OCI-LY7 (cell line): ENCODE data around the gene LAMA3. TPM values are rescaled to one million over a fixed set of nuclear protein-coding genes. Genes with fewer than 3 reads are reported as not detected.

Experiments used
- BruUV-seq: library from RNA; stranded (reverse); fragments of 400-500 nt; replicated peaks from 2 replicates; lab custom pipeline; 2021; lab: Mats Ljungman, UMichigan
- CTCF ChIA-PET: fragments of 300-600 bp; sonication (Branson Sonifier 250); formaldehyde crosslinking; loops from one replicate; lab custom pipeline; 2022; ENCODE audit warnings: antibody characterized with exemption; ENCODE audit not compliant: unreplicated experiment; lab: Charles Lee
- POLR2A ChIA-PET: fragments of 300-600 bp; sonication (Branson Sonifier 250); formaldehyde crosslinking; loops from one replicate; lab custom pipeline; 2022; ENCODE audit warnings: antibody characterized with exemption; lab: Charles Lee
- DNase-seq: peaks from one replicate; pipeline ENCODE4 v3.0.0-alpha.2; 2015; ENCODE audit warnings: low spot score
- H2AFZ ChIP-seq: fragments of 200-600 bp; sonication (generic), shearing (Covaris generic); 2 replicates; pipeline ENCODE4 v1.6.1; 2014; ENCODE audit warnings: mild to moderate bottlenecking, antibody characterized with exemption, low read length, moderate library complexity
- H3K27ac ChIP-seq: fragments of 200-600 bp; sonication (generic); 2 replicates; pipeline ENCODE4 v1.5.1; 2014; ENCODE audit warnings: mixed run types, low read depth, mild to moderate bottlenecking, moderate library complexity, low read length, inconsistent platforms; ENCODE audit not compliant: poor library complexity, severe bottlenecking
- H3K36me3 ChIP-seq: fragments of 200-600 bp; sonication (generic); 2 replicates; pipeline ENCODE4 v1.6.1; 2014; ENCODE audit warnings: mild to moderate bottlenecking, antibody characterized with exemption, low read length, moderate library complexity, mixed read lengths; ENCODE audit not compliant: insufficient read depth
- H3K4me1 ChIP-seq: fragments of 200-600 bp; sonication (generic); 2 replicates; pipeline ENCODE4 v1.5.1; 2014; ENCODE audit warnings: mild to moderate bottlenecking, low read length; ENCODE audit not compliant: insufficient read depth, poor library complexity, severe bottlenecking
- H3K4me2 ChIP-seq: fragments of 200-600 bp; sonication (generic); 2 replicates; pipeline ENCODE4 v1.6.1; 2014; ENCODE audit warnings: mild to moderate bottlenecking, low read length
- H3K4me3 ChIP-seq: fragments of 200-600 bp; sonication (generic); 2 replicates; pipeline ENCODE4 v1.5.1; 2014; ENCODE audit warnings: mild to moderate bottlenecking, low read depth, low read length; ENCODE audit not compliant: poor library complexity, severe bottlenecking
- H3K79me2 ChIP-seq: fragments of 200-600 bp; sonication (generic); 2 replicates; pipeline ENCODE4 v1.6.1; 2016; ENCODE audit warnings: low read depth, mild to moderate bottlenecking, low read length, moderate library complexity, mixed read lengths; ENCODE audit not compliant: insufficient read depth
- H3K9me2 ChIP-seq: fragments of 200-600 bp; sonication (generic); 2 replicates; pipeline ENCODE4 v1.6.1; 2016; ENCODE audit warnings: mild to moderate bottlenecking, low read length, mixed read lengths; ENCODE audit not compliant: insufficient read depth
- H3K9me3 ChIP-seq: fragments of 200-600 bp; sonication (generic); 2 replicates; pipeline ENCODE4 v1.6.1; 2014; ENCODE audit warnings: mild to moderate bottlenecking, mixed run types, low read length, mixed read lengths
- H4K20me1 ChIP-seq: fragments of 200-600 bp; sonication (generic); 2 replicates; pipeline ENCODE4 v1.6.1; 2014; ENCODE audit warnings: mild to moderate bottlenecking, antibody characterized with exemption, low read length, moderate library complexity, mixed read lengths; ENCODE audit not compliant: insufficient read depth
- CTCF ChIP-seq: fragments of 200-600 bp; sonication (generic); conservative IDR thresholded peaks from 2 replicates; pipeline ENCODE4 v1.5.1; 2014; ENCODE audit warnings: mild to moderate bottlenecking, antibody characterized with exemption, low read length, moderate library complexity, mixed read lengths
- EZH2phosphoT487 ChIP-seq: fragments of 200-600 bp; sonication (generic); IDR thresholded peaks from 2 replicates; pipeline ENCODE4 v1.6.1; 2018; ENCODE audit warnings: low read depth, borderline replicate concordance, mild to moderate bottlenecking, mixed run types, antibody characterized with exemption, low read length, moderate library complexity, mixed read lengths
- intact Hi-C: fragments of 100-400 bp; cut with micrococcal nuclease; formaldehyde crosslinking; loops from one replicate; pipeline ENCODE4 v1.10.0; 2022; ENCODE audit not compliant: unreplicated experiment
- total RNA-seq, 2 experiments: library from RNA; depleted of rRNA in 1 of 2; stranded (reverse); fragments of >200 nt in 1 of 2; shearing (Covaris generic) in 1 of 2; gene quantifications; 2 replicates each; pipeline ENCODE4 v1.2.3, GENCODE V29; 2014 to 2022

The LAMA3 gene
- total RNA-seq, 2 experiments from 2014 or later = 0.16 to 1.6 TPM

GRCh38 chr18:23835091-23835490, 145.8 kb downstream of the LAMA3 start:
- H3K4me1 ChIP-seq = peaks cover 13% of the 10 kb centered on the region
- TF ChIP-seq EZH2phosphoT487 = no peak
- no peaks in the 10 kb centered on the region for H3K79me2 ChIP-seq
- H3K4me3 ChIP-seq = no peak overlapping the region
- no peaks in the 10 kb centered on the region for H3K36me3 ChIP-seq
- 0 out of 2 replicates have a peak overlapping the region, but pooled peaks have one; percentile 6 for H2AFZ ChIP-seq
- DNase-seq = no peak
- ChIA-PET CTCF (no interaction called here), POLR2A (no interaction called here)
- no peaks in the 10 kb centered on the region for H3K9me2 ChIP-seq
- H3K9me3 ChIP-seq = no peaks in the 10 kb centered on the region
- no peak overlapping the region for H3K27ac ChIP-seq
- H3K4me2 ChIP-seq = no peak overlapping the region
- no peaks in the 10 kb centered on the region for H4K20me1 ChIP-seq
- no TSS peak for BruUV-seq
- intact Hi-C loops = no loop called here

GRCh38 chr18:23835506-23835905, 146.3 kb downstream of the LAMA3 start:
- H3K4me3 ChIP-seq = no peak overlapping the region
- POLR2A ChIA-PET = no interaction called here

GRCh38 chr18:23837591-23837990, 148.3 kb downstream of the LAMA3 start:
- TF ChIP-seq EZH2phosphoT487 (no peak), CTCF (no peak)

More at GRCh38 chr18:23835506-23835905, 146.3 kb downstream of the LAMA3 start:
- Histone ChIP-seq H3K27ac (no peak overlapping the region), H3K9me2 (no peaks in the 10 kb centered on the region), H3K36me3 (no peaks in the 10 kb centered on the region), H3K4me2 (no peak overlapping the region), H3K9me3 (no peaks in the 10 kb centered on the region), H3K79me2 (no peaks in the 10 kb centered on the region), H3K4me1 (peaks cover 13% of the 10 kb centered on the region), H4K20me1 (no peaks in the 10 kb centered on the region), H2AFZ (0 out of 2 replicates have a peak overlapping the region, but pooled peaks have one; percentile 6)
- CTCF ChIA-PET = no interaction called here
- DNase-seq = no peak
- intact Hi-C loops = no loop called here
- TF ChIP-seq CTCF (no peak), EZH2phosphoT487 (no peak)
- no TSS peak for BruUV-seq

More at GRCh38 chr18:23837591-23837990, 148.3 kb downstream of the LAMA3 start:
- CTCF ChIA-PET = no interaction called here
- no TSS peak for BruUV-seq
- intact Hi-C loops = no loop called here
- Histone ChIP-seq H3K27ac (no peak overlapping the region), H3K9me2 (no peaks in the 10 kb centered on the region), H4K20me1 (no peaks in the 10 kb centered on the region), H2AFZ (no peak overlapping the region), H3K4me3 (no peak overlapping the region), H3K9me3 (no peaks in the 10 kb centered on the region), H3K4me1 (peaks cover 13% of the 10 kb centered on the region), H3K4me2 (no peak overlapping the region), H3K79me2 (no peaks in the 10 kb centered on the region), H3K36me3 (no peaks in the 10 kb centered on the region)
- POLR2A ChIA-PET = interaction anchor here (0.9 to 1.7 kb wide), 10 partner anchors 9 to 60 kb away, joined by 3 to 7 read pairs (median 4); no protein-coding TSS in a partner anchor
- DNase-seq = no peak
